Suprapubic skin (tissue), 3 donors: ENCODE measurements around the gene CALN1.
"Not testable (repeated sequence)": the region's sequence is repeated elsewhere in the genome, so short reads cannot be mapped to it uniquely, and the experiment has no call there.

Experiments used
- CTCF ChIP-seq, 2 donors: fragments of 200-600 bp in 1 of 2; fragments of 450-650 bp in 1 of 2; sonication (generic) in 1 of 2; IDR thresholded peaks; one replicate each; pipeline ENCODE4 v1.5.1; 2016 to 2019; ENCODE audit warnings: antibody characterized with exemption in 2 of 2, mild to moderate bottlenecking in 1 of 2, moderate library complexity in 1 of 2
- EP300 ChIP-seq: sonication (generic); formaldehyde crosslinking; IDR thresholded peaks from one replicate; pipeline ENCODE4 v1.6.1; 2017; ENCODE audit warnings: antibody characterized with exemption
- POLR2A ChIP-seq, 2 donors: fragments of 450-650 bp; IDR thresholded peaks; one replicate each; pipeline ENCODE4 v1.6.1; 2017; ENCODE audit warnings: antibody characterized with exemption in 2 of 2, mild to moderate bottlenecking in 2 of 2, moderate library complexity in 2 of 2

- TF ChIP-seq POLR2A (IDR thresholded peaks at IDR 0.05); CTCF (IDR thresholded peaks at IDR 0.05); EP300: not testable (repeated sequence)
Measured at GRCh38 chr7:72343354-72343753, 68.8 kb downstream of the CALN1 start.
